ENCODE data around the gene TMEM243. TPM values are rescaled to one million over a fixed set of nuclear protein-coding genes. Genes with fewer than 3 reads are reported as not detected.

The TMEM243 gene
- total and polyA plus RNA-seq, 2 donors (not counting 1 experiment from before 2014, with no cell fraction given), result 161 to 164 TPM

GRCh38 chr7:87178320-87178719, 41.2 kb downstream of the TMEM243 start:
- CTCF ChIA-PET, result no interaction called here
- no peaks in the 10 kb centered on the region for H3K9me3 ChIP-seq (ENCODE audit: control extremely low read depth in 1 of 3, control insufficient read depth in 2 of 3, insufficient read depth in 1 of 3, low read length in 2 of 3)
- intact Hi-C loops (cut with micrococcal nuclease), result no loop called here

GRCh38 chr7:87173471-87173870, 46.1 kb downstream of the TMEM243 start:
- no CpG with 5 or more reads among the region's 1 CpG for WGBS (ENCODE audit: insufficient coverage)
- POLR2A ChIA-PET, result no interaction called here

More at GRCh38 chr7:87178320-87178719, 41.2 kb downstream of the TMEM243 start:
- Histone ChIP-seq H3K4me2 (replicated peaks; ENCODE audit: low read depth, low read length, poor library complexity, severe bottlenecking) (no peak overlapping the region), H2AFZ (ENCODE audit: insufficient read depth, low read depth, low read length, poor library complexity, severe bottlenecking) (no peak overlapping the region), H3K4me1 (ENCODE audit: control insufficient read depth in 2 of 2, insufficient read depth in 2 of 2, low read length in 2 of 2) (no peaks in the 10 kb centered on the region), H3K36me3 (replicated peaks in 1 of 2; ENCODE audit: control extremely low read depth in 1 of 2, control insufficient read depth in 1 of 2, extremely low read depth in 1 of 2, insufficient read depth in 2 of 2, low read length in 1 of 2) (peaks cover 31 to 74% of the 10 kb centered on the region in 2 experiments), H3K79me2 (ENCODE audit: control insufficient read depth, insufficient read depth, low read length) (peaks cover 11% of the 10 kb centered on the region), H3K9ac (ENCODE audit: low read length) (no peak overlapping the region), H3K4me3 (ENCODE audit: control extremely low read depth in 1 of 5, extremely low read depth in 1 of 5, insufficient read depth in 1 of 5, low read depth in 2 of 5, low read length in 4 of 5) (no peak overlapping the region), H4K20me1 (ENCODE audit: control insufficient read depth, insufficient read depth, low read length, poor library complexity, severe bottlenecking) (no peaks in the 10 kb centered on the region), H3K27ac (ENCODE audit: low read length in 2 of 2) (no peak overlapping the region), H3K27me3 (replicated peaks in 1 of 4; ENCODE audit: control extremely low read depth in 1 of 4, control insufficient read depth in 3 of 4, insufficient read depth in 4 of 4, low read length in 3 of 4) (no peaks in the 10 kb centered on the region)
- no peak for DNase-seq
- Mint-ChIP-seq H3K9me3 (ENCODE audit: insufficient read depth) (no peaks in the 10 kb centered on the region), H3K4me1 (peaks cover 14% of the 10 kb centered on the region), H3K27me3 (no peaks in the 10 kb centered on the region), H3K27ac (no peak overlapping the region), H3K4me3 (no peak overlapping the region)
- TF ChIP-seq EZH2 (IDR thresholded peaks at IDR 0.05; ENCODE audit: borderline replicate concordance, insufficient read depth, low read depth, low read length, poor library complexity, severe bottlenecking) (no peak), CTCF (IDR thresholded peaks at IDR 0.05) (no peak)
- POLR2A ChIA-PET, result no interaction called here
- no peak for ATAC-seq (ENCODE audit: low read depth)
- WGBS (ENCODE audit: insufficient coverage), result no CpG with 5 or more reads among the region's 4 CpGs

More at GRCh38 chr7:87173471-87173870, 46.1 kb downstream of the TMEM243 start:
- H3K4me2 ChIP-seq (replicated peaks; ENCODE audit: low read depth, low read length, poor library complexity, severe bottlenecking), result no peak overlapping the region
- H3K27ac ChIP-seq (ENCODE audit: low read length in 2 of 2), result peak overlapping the region in 1 of 2 donors; percentile 32
- H3K4me1 Mint-ChIP-seq, result peaks cover 13% of the 10 kb centered on the region
- H2AFZ ChIP-seq (ENCODE audit: insufficient read depth, low read depth, low read length, poor library complexity, severe bottlenecking), result no peak overlapping the region
- DNase-seq (no peak), ATAC-seq (ENCODE audit: low read depth) (no peak)
- TF ChIP-seq CTCF (IDR thresholded peaks at IDR 0.05) (no peak), EZH2 (IDR thresholded peaks at IDR 0.05; ENCODE audit: borderline replicate concordance, insufficient read depth, low read depth, low read length, poor library complexity, severe bottlenecking) (no peak)
- H3K79me2 ChIP-seq (ENCODE audit: control insufficient read depth, insufficient read depth, low read length), result peaks cover 26% of the 10 kb centered on the region
- H3K27me3 Mint-ChIP-seq, result no peaks in the 10 kb centered on the region
- H3K9me3 ChIP-seq (ENCODE audit: control extremely low read depth in 1 of 3, control insufficient read depth in 2 of 3, insufficient read depth in 1 of 3, low read length in 2 of 3), result no peaks in the 10 kb centered on the region
- CTCF ChIA-PET, result interaction anchor here (1.0 to 1.3 kb wide), 4 partner anchors 18 to 32 kb away, joined by 3 to 7 read pairs (median 4); no protein-coding TSS in a partner anchor
- no peak overlapping the region for H3K27ac Mint-ChIP-seq
- no peak overlapping the region for H3K4me3 Mint-ChIP-seq
- intact Hi-C loops (cut with micrococcal nuclease), result no loop called here
- peaks cover 31 to 86% of the 10 kb centered on the region in 2 experiments for H3K36me3 ChIP-seq (replicated peaks in 1 of 2; ENCODE audit: control extremely low read depth in 1 of 2, control insufficient read depth in 1 of 2, extremely low read depth in 1 of 2, insufficient read depth in 2 of 2, low read length in 1 of 2)
- H4K20me1 ChIP-seq (ENCODE audit: control insufficient read depth, insufficient read depth, low read length, poor library complexity, severe bottlenecking), result peaks cover 4% of the 10 kb centered on the region
- H3K27me3 ChIP-seq (replicated peaks in 1 of 4; ENCODE audit: control extremely low read depth in 1 of 4, control insufficient read depth in 3 of 4, insufficient read depth in 4 of 4, low read length in 3 of 4), result no peaks in the 10 kb centered on the region
- H3K9ac ChIP-seq (ENCODE audit: low read length), result no peak overlapping the region
- H3K9me3 Mint-ChIP-seq (ENCODE audit: insufficient read depth), result no peaks in the 10 kb centered on the region
- H3K4me1 ChIP-seq (ENCODE audit: control insufficient read depth in 2 of 2, insufficient read depth in 2 of 2, low read length in 2 of 2), result no peaks in the 10 kb centered on the region
- no peak overlapping the region for H3K4me3 ChIP-seq (ENCODE audit: control extremely low read depth in 1 of 5, extremely low read depth in 1 of 5, insufficient read depth in 1 of 5, low read depth in 2 of 5, low read length in 4 of 5)
